ENCODE results near the gene LSG1. TPM values are rescaled to one million over a fixed set of nuclear protein-coding genes. Genes with fewer than 3 reads are reported as not detected.

The LSG1 gene
- total and polyA plus RNA-seq, 9 of the 15 experiments (the other 6 are each of a cell fraction or from before 2014, with no cell fraction given), result 14.9 to 73.7 (median 46.7) TPM

DNA sequence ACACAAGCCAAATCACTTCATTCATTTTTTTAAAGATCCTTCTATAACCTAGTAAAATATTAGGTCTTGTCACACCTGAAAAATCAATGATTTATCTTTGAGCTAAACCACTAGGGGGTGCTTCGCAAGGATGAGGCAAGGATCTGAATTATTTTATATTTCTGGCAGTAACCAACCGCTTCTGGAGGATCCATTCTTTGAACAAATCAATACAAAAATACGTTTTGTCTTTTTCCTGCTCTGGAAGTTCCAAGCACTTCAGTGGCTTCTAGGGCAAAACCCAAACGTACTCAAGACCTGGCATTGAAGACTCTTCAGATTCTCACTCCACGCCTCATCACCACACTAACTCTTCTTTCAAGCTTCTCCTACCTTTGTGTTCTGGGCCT is 486 bp downstream of the LSG1 start:
- CTCF ChIA-PET (ENCODE audit: low intra/inter-chr PET ratio), result interaction anchor here (1.1 to 1.2 kb wide), 2 partner anchors 12 to 588 kb away, joined by 3 to 4 read pairs; no protein-coding TSS in a partner anchor
- in situ Hi-C loops (cut with MboI), result no loop called here
- TF ChIP-seq KLF1 (tag; IDR thresholded peaks at IDR 0.05) (no peak), SIN3A (IDR thresholded peaks at IDR 0.05; ENCODE audit: borderline replicate concordance in 2 of 2, control insufficient read depth in 1 of 2, low read depth in 2 of 2, low read length in 2 of 2) (no peak), PHTF2 (CRISPR knock-in tag; IDR thresholded peaks at IDR 0.05) (no peak), SMARCA4 (IDR thresholded peaks at IDR 0.05) (no peak), SMAD2 (IDR thresholded peaks at IDR 0.05; ENCODE audit: low read depth, low read length) (no peak), ZKSCAN8 (CRISPR knock-in tag; IDR thresholded peaks at IDR 0.05) (no peak), HDAC1 (IDR thresholded peaks at IDR 0.05) (no peak), GABPB1 (CRISPR knock-in tag; IDR thresholded peaks at IDR 0.05) (no peak), SNRNP70 (optimal IDR thresholded peaks at IDR 0.05; ENCODE audit: low read depth, low read length) (no peak), CHCHD3 (CRISPR knock-in tag; IDR thresholded peaks at IDR 0.05) (no peak), ZNF165 (CRISPR knock-in tag; IDR thresholded peaks at IDR 0.05; ENCODE audit: borderline replicate concordance) (no peak), ZNF134 (CRISPR knock-in tag; conservative IDR thresholded peaks at IDR 0.05) (no peak), BDP1 (IDR thresholded peaks at IDR 0.05; ENCODE audit: insufficient read depth, insufficient read length) (no peak)
- TF ChIP-seq, protein P1, sequence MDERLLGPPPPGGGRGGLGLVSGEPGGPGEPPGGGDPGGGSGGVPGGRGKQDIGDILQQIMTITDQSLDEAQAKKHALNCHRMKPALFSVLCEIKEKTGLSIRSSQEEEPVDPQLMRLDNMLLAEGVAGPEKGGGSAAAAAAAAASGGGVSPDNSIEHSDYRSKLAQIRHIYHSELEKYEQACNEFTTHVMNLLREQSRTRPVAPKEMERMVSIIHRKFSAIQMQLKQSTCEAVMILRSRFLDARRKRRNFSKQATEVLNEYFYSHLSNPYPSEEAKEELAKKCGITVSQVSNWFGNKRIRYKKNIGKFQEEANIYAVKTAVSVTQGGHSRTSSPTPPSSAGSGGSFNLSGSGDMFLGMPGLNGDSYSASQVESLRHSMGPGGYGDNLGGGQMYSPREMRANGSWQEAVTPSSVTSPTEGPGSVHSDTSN (CRISPR knock-in tag; IDR thresholded peaks at IDR 0.05; ENCODE audit: low read depth), result no peak
- TF ChIP-seq, protein P1 (tag; conservative IDR thresholded peaks at IDR 0.05; ENCODE audit: low read depth), result peak; percentile 72; the same call in 1 of the 2 replicates
- TF ChIP-seq, protein P2, sequence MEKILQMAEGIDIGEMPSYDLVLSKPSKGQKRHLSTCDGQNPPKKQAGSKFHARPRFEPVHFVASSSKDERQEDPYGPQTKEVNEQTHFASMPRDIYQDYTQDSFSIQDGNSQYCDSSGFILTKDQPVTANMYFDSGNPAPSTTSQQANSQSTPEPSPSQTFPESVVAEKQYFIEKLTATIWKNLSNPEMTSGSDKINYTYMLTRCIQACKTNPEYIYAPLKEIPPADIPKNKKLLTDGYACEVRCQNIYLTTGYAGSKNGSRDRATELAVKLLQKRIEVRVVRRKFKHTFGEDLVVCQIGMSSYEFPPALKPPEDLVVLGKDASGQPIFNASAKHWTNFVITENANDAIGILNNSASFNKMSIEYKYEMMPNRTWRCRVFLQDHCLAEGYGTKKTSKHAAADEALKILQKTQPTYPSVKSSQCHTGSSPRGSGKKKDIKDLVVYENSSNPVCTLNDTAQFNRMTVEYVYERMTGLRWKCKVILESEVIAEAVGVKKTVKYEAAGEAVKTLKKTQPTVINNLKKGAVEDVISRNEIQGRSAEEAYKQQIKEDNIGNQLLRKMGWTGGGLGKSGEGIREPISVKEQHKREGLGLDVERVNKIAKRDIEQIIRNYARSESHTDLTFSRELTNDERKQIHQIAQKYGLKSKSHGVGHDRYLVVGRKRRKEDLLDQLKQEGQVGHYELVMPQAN (IDR thresholded peaks at IDR 0.05; ENCODE audit: borderline replicate concordance), result no peak
- TF ChIP-seq, protein P3, sequence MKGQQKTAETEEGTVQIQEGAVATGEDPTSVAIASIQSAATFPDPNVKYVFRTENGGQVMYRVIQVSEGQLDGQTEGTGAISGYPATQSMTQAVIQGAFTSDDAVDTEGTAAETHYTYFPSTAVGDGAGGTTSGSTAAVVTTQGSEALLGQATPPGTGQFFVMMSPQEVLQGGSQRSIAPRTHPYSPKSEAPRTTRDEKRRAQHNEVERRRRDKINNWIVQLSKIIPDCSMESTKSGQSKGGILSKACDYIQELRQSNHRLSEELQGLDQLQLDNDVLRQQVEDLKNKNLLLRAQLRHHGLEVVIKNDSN (CRISPR knock-in tag; IDR thresholded peaks at IDR 0.05), result no peak
- TF ChIP-seq, protein P4, sequence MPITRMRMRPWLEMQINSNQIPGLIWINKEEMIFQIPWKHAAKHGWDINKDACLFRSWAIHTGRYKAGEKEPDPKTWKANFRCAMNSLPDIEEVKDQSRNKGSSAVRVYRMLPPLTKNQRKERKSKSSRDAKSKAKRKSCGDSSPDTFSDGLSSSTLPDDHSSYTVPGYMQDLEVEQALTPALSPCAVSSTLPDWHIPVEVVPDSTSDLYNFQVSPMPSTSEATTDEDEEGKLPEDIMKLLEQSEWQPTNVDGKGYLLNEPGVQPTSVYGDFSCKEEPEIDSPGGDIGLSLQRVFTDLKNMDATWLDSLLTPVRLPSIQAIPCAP (CRISPR knock-in tag; IDR thresholded peaks at IDR 0.05; ENCODE audit: borderline replicate concordance), result no peak

More for the DNA sequence above, 486 bp downstream of the LSG1 start:
- Histone ChIP-seq H3K4me1 (replicated peaks in 1 of 2; ENCODE audit: control insufficient read depth in 2 of 2, insufficient read depth in 2 of 2, low read length in 2 of 2) (peaks cover 8 to 10% of the 10 kb centered on the region in 2 experiments; a peak in 3 of 5 replicates), H3K9me3 (replicated peaks; ENCODE audit: control insufficient read depth, insufficient read depth, low read depth, low read length) (no peaks in the 10 kb centered on the region), H2AFZ (ENCODE audit: low read depth, low read length) (peak overlapping the region; percentile 92), H3K9ac (ENCODE audit: insufficient read depth in 1 of 2, low read depth in 2 of 2, low read length in 2 of 2) (peak overlapping the region; percentile 85 to 91), H3K36me3 (ENCODE audit: control insufficient read depth, insufficient read depth, low read length) (peaks cover 35% of the 10 kb centered on the region), H3K79me2 (ENCODE audit: control insufficient read depth, insufficient read depth, low read length) (peaks cover 30% of the 10 kb centered on the region), H3K9me1 (ENCODE audit: control insufficient read depth, insufficient read depth, low read length) (no peaks in the 10 kb centered on the region), H3K27me3 (ENCODE audit: control insufficient read depth in 2 of 2, insufficient read depth in 2 of 2, low read length in 2 of 2) (no peaks in the 10 kb centered on the region), H3K4me3 (peak overlapping the region; percentile 100), H3K27ac (ENCODE audit: extremely low read depth, low read depth, low read length) (peak overlapping the region; percentile 92), H4K20me1 (replicated peaks; ENCODE audit: control insufficient read depth, insufficient read depth, low read length) (no peaks in the 10 kb centered on the region), H3K4me2 (ENCODE audit: insufficient read depth, low read length) (peak overlapping the region; percentile 99)
- FAIRE-seq (no peak), ATAC-seq (peak; percentile 59), DNase-seq (ENCODE audit: extremely low read depth in 1 of 4, low spot score in 3 of 4) (peak in 3 of 4 experiments; percentile 32 to 53 (median 51))
- intact Hi-C loops (cut with micrococcal nuclease), result loop anchor here (5.0 kb wide), 1 partner anchor 339 kb away; no protein-coding TSS in a partner anchor
- WGBS (ENCODE audit: insufficient coverage, low coverage, missing lambda C conversion rate), result 3% methylated on average over 5 of the region's 5 CpGs
- POLR2A ChIA-PET, result interaction anchor here (0.6 to 2.2 kb wide), 7 partner anchors 9 to 415 kb away, joined by 3 to 6 read pairs (median 4); partner anchors contain the start of gene FAM43A
- BruUV-seq (replicated peaks), result TSS peak; percentile 66

Measured in K562 (cell line).